ENCODE data around the gene ZC2HC1B.

ZC2HC1B gene

GRCh38 chr6:143984666-143985065 is 120.4 kb downstream of the ZC2HC1B start:
- Histone ChIP-seq H3K9ac (ENCODE audit: low read depth in 1 of 2, low read length in 2 of 2) (no peak overlapping the region), H3K4me3 (ENCODE audit: low read depth in 1 of 2, low read length in 2 of 2) (no peak overlapping the region), H3K9me3 (ENCODE audit: control insufficient read depth in 1 of 2, low read length in 2 of 2) (no peaks in the 10 kb centered on the region), H3K27me3 (ENCODE audit: control insufficient read depth in 1 of 2, insufficient read depth in 2 of 2, low read length in 2 of 2) (no peaks in the 10 kb centered on the region), H3K4me1 (ENCODE audit: control insufficient read depth in 1 of 2, insufficient read depth in 2 of 2, low read length in 2 of 2) (peaks cover 0 to 9% of the 10 kb centered on the region in 2 donors), H3K27ac (ENCODE audit: low read depth, low read length) (no peak overlapping the region), H3K36me3 (ENCODE audit: control insufficient read depth in 1 of 2, insufficient read depth in 2 of 2, low read length in 2 of 2) (no peaks in the 10 kb centered on the region)

GRCh38 chr6:143986463-143987065 is 122.3 kb downstream of the ZC2HC1B start:
- Histone ChIP-seq H3K36me3 (ENCODE audit: control insufficient read depth in 1 of 2, insufficient read depth in 2 of 2, low read length in 2 of 2) (no peaks in the 10 kb centered on the region), H3K4me1 (ENCODE audit: control insufficient read depth in 1 of 2, insufficient read depth in 2 of 2, low read length in 2 of 2) (peaks cover 0 to 9% of the 10 kb centered on the region in 2 donors), H3K9ac (ENCODE audit: low read depth in 1 of 2, low read length in 2 of 2) (no peak overlapping the region), H3K27ac (ENCODE audit: low read depth, low read length) (no peak overlapping the region), H3K27me3 (ENCODE audit: control insufficient read depth in 1 of 2, insufficient read depth in 2 of 2, low read length in 2 of 2) (no peaks in the 10 kb centered on the region), H3K4me3 (ENCODE audit: low read depth in 1 of 2, low read length in 2 of 2) (no peak overlapping the region), H3K9me3 (ENCODE audit: control insufficient read depth in 1 of 2, low read length in 2 of 2) (no peaks in the 10 kb centered on the region)

All from duodenal mucosa (tissue), 2 donors.